Measurements from ENCODE around the gene CPA5. TPM values are rescaled to one million over a fixed set of nuclear protein-coding genes. Genes with fewer than 3 reads are reported as not detected.

CPA5 gene
- total RNA-seq, 2 donors from 2014 or later: not detected

GRCh38 chr7:130394421-130395195 is 50.0 kb downstream of the CPA5 start:
- Histone ChIP-seq H3K27ac (ENCODE audit: low read depth, low read length) (no peak overlapping the region), H3K4me3 (ENCODE audit: low read length) (no peak overlapping the region), H3K9me3 (ENCODE audit: control insufficient read depth, low read length) (no peaks in the 10 kb centered on the region), H3K27me3 (ENCODE audit: control insufficient read depth, insufficient read depth, low read length, poor library complexity, severe bottlenecking) (no peaks in the 10 kb centered on the region), H3K36me3 (ENCODE audit: control insufficient read depth, insufficient read depth, low read length) (no peaks in the 10 kb centered on the region), H3K4me1 (ENCODE audit: control insufficient read depth, insufficient read depth, low read length) (peaks cover 5% of the 10 kb centered on the region), H3K9ac (ENCODE audit: extremely low read depth, low read length, poor library complexity, severe bottlenecking) (no peak overlapping the region)
- Mint-ChIP-seq H3K4me1 (peaks cover 13% of the 10 kb centered on the region), H3K9me3 (no peaks in the 10 kb centered on the region), H3K36me3 (ENCODE audit: low read depth) (no peaks in the 10 kb centered on the region), H3K4me3 (no peak overlapping the region), H3K27me3 (ENCODE audit: insufficient read depth) (no peaks in the 10 kb centered on the region), H3K27ac (no peak overlapping the region)
- TF ChIP-seq CTCF (conservative IDR thresholded peaks at IDR 0.05): no peak
- 84 to 90% methylated on average over 2 to 7 of the region's 7 CpGs for WGBS, 2 experiments (ENCODE audit: insufficient coverage in 1 of 2, insufficient read length in 1 of 2)
- no peak for DNase-seq

- no peaks in the 10 kb centered on the region for H3K27me3 Mint-ChIP-seq (ENCODE audit: insufficient read depth)
- H3K4me3 Mint-ChIP-seq: no peak overlapping the region
- TF ChIP-seq CTCF (conservative IDR thresholded peaks at IDR 0.05): no peak
- H3K9me3 Mint-ChIP-seq: no peaks in the 10 kb centered on the region
- no peaks in the 10 kb centered on the region for H3K36me3 ChIP-seq (ENCODE audit: control insufficient read depth, insufficient read depth, low read length)
- H3K27me3 ChIP-seq (ENCODE audit: control insufficient read depth, insufficient read depth, low read length, poor library complexity, severe bottlenecking): no peaks in the 10 kb centered on the region
- DNase-seq: no peak
- H3K9ac ChIP-seq (ENCODE audit: extremely low read depth, low read length, poor library complexity, severe bottlenecking): no peak overlapping the region
- no peaks in the 10 kb centered on the region for H3K9me3 ChIP-seq (ENCODE audit: control insufficient read depth, low read length)
- no peaks in the 10 kb centered on the region for H3K36me3 Mint-ChIP-seq (ENCODE audit: low read depth)
- no peak overlapping the region for H3K4me3 ChIP-seq (ENCODE audit: low read length)
- H3K4me1 Mint-ChIP-seq: peaks cover 13% of the 10 kb centered on the region
- 90 to 100% methylated on average over 2 to 5 of the region's 5 CpGs for WGBS, 2 experiments (ENCODE audit: insufficient coverage in 1 of 2, insufficient read length in 1 of 2)
- peaks cover 5% of the 10 kb centered on the region for H3K4me1 ChIP-seq (ENCODE audit: control insufficient read depth, insufficient read depth, low read length)
- no peak overlapping the region for H3K27ac Mint-ChIP-seq
- H3K27ac ChIP-seq (ENCODE audit: low read depth, low read length): no peak overlapping the region
Observed at GRCh38 chr7:130395421-130395820, 50.8 kb downstream of the CPA5 start.

GRCh38 chr7:130396109-130396508 is 51.5 kb downstream of the CPA5 start:
- no peaks in the 10 kb centered on the region for H3K9me3 ChIP-seq (ENCODE audit: control insufficient read depth, low read length)
- H3K36me3 ChIP-seq (ENCODE audit: control insufficient read depth, insufficient read depth, low read length): no peaks in the 10 kb centered on the region
- no peak overlapping the region for H3K9ac ChIP-seq (ENCODE audit: extremely low read depth, low read length, poor library complexity, severe bottlenecking)
- H3K27me3 ChIP-seq (ENCODE audit: control insufficient read depth, insufficient read depth, low read length, poor library complexity, severe bottlenecking): no peaks in the 10 kb centered on the region
- no peak for TF ChIP-seq CTCF (conservative IDR thresholded peaks at IDR 0.05)
- no peaks in the 10 kb centered on the region for H3K36me3 Mint-ChIP-seq (ENCODE audit: low read depth)
- no peak overlapping the region for H3K4me3 Mint-ChIP-seq
- WGBS, 2 experiments (ENCODE audit: insufficient coverage in 1 of 2, insufficient read length in 1 of 2): 95% methylated on average over 2 to 3 of the region's 3 CpGs
- H3K4me1 ChIP-seq (ENCODE audit: control insufficient read depth, insufficient read depth, low read length): peaks cover 5% of the 10 kb centered on the region
- H3K27ac Mint-ChIP-seq: no peak overlapping the region
- peaks cover 13% of the 10 kb centered on the region for H3K4me1 Mint-ChIP-seq
- no peak for DNase-seq
- no peaks in the 10 kb centered on the region for H3K27me3 Mint-ChIP-seq (ENCODE audit: insufficient read depth)
- no peaks in the 10 kb centered on the region for H3K9me3 Mint-ChIP-seq
- H3K27ac ChIP-seq (ENCODE audit: low read depth, low read length): no peak overlapping the region
- H3K4me3 ChIP-seq (ENCODE audit: low read length): no peak overlapping the region

Measured in endodermal cell (in vitro differentiated cells).